Breast epithelium (tissue), 3 donors: Measurements from ENCODE around the gene FRMD4A.

Experiments
- POLR2A ChIP-seq: fragments of 450-650 bp; IDR thresholded peaks from one replicate; pipeline ENCODE4 v1.6.1; 2016; ENCODE audit warnings: antibody characterized with exemption, mild to moderate bottlenecking, moderate library complexity
- POLR2AphosphoS5 ChIP-seq, 3 donors: sonication (generic); formaldehyde crosslinking; IDR thresholded peaks; one replicate each; pipeline ENCODE4 v1.6.1; 2017; ENCODE audit warnings: antibody characterized with exemption in 3 of 3
- TF ChIP-seq, protein P1 (sequence below), 3 donors: fragments of 450-650 bp; IDR thresholded peaks; one replicate each; pipeline ENCODE4 v1.5.1; 2016 to 2017; ENCODE audit warnings: antibody characterized with exemption in 3 of 3, mild to moderate bottlenecking in 3 of 3, moderate library complexity in 3 of 3

GRCh38 chr10:14162629-14163344, 167.9 kb downstream of the FRMD4A start:
- no peak for TF ChIP-seq POLR2A
- TF ChIP-seq, protein P1, sequence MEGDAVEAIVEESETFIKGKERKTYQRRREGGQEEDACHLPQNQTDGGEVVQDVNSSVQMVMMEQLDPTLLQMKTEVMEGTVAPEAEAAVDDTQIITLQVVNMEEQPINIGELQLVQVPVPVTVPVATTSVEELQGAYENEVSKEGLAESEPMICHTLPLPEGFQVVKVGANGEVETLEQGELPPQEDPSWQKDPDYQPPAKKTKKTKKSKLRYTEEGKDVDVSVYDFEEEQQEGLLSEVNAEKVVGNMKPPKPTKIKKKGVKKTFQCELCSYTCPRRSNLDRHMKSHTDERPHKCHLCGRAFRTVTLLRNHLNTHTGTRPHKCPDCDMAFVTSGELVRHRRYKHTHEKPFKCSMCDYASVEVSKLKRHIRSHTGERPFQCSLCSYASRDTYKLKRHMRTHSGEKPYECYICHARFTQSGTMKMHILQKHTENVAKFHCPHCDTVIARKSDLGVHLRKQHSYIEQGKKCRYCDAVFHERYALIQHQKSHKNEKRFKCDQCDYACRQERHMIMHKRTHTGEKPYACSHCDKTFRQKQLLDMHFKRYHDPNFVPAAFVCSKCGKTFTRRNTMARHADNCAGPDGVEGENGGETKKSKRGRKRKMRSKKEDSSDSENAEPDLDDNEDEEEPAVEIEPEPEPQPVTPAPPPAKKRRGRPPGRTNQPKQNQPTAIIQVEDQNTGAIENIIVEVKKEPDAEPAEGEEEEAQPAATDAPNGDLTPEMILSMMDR (IDR thresholded peaks at IDR 0.05): no peak
- no peak for TF ChIP-seq POLR2AphosphoS5 (IDR thresholded peaks at IDR 0.05)
